Body of pancreas (tissue), 4 donors: ENCODE results near the gene MGMT. TPM values are rescaled to one million over a fixed set of nuclear protein-coding genes. Genes with fewer than 3 reads are reported as not detected.

ENCODE experiments used
- ATAC-seq: fragments of 150-250 bp; one replicate; pipeline ENCODE4 v1.9.1; 2016
- DNase-seq, 4 donors: peaks; one replicate each; pipeline ENCODE4 v3.0.0-alpha.2; 2019
- H3K27ac ChIP-seq, 4 donors: fragments of 200-600 bp; sonication (generic); 1 replicate in 3 of 4; 2 replicates in 1 of 4; pipeline versions ENCODE4 v1.5.1 to v1.6.1; 2016 to 2019; ENCODE audit warnings: mild to moderate bottlenecking in 1 of 4, mixed read lengths in 1 of 4, moderate library complexity in 1 of 4
- H3K27me3 ChIP-seq, 2 donors: fragments of 200-600 bp; sonication (generic); one replicate each; pipeline ENCODE4 v1.6.0; 2016; ENCODE audit warnings: mild to moderate bottlenecking in 1 of 2
- H3K36me3 ChIP-seq, 2 donors: fragments of 200-600 bp; sonication (generic); replicated peaks in 1 of 2; 2 replicates each; pipeline ENCODE4 v1.5.1; 2016; ENCODE audit warnings: low read depth in 2 of 2; ENCODE audit not compliant: insufficient read depth in 1 of 2
- H3K4me1 ChIP-seq: fragments of 200-600 bp; sonication (generic); one replicate; pipeline ENCODE4 v1.6.0; 2016
- H3K4me3 ChIP-seq, 2 donors: fragments of 200-600 bp; sonication (generic); 1 replicate in 1 of 2; 2 replicates in 1 of 2; pipeline ENCODE4 v1.5.1; 2016 to 2019
- H3K9me3 ChIP-seq, 3 donors: fragments of 200-600 bp; sonication (generic); 1 replicate in 2 of 3; 2 replicates in 1 of 3; pipeline ENCODE4 v1.5.1; 2016
- CTCF ChIP-seq, 7 experiments: fragments of 450-650 bp in 4 of 7; fragments of 200-600 bp in 3 of 7; sonication (generic) in 3 of 7; IDR thresholded peaks; one replicate each; pipeline ENCODE4 v1.5.1; 2016 to 2019; ENCODE audit warnings: antibody characterized with exemption in 7 of 7
- POLR2A ChIP-seq, 3 donors: fragments of 450-650 bp; IDR thresholded peaks; one replicate each; pipeline ENCODE4 v1.6.1; 2016; ENCODE audit warnings: antibody characterized with exemption in 3 of 3, mild to moderate bottlenecking in 2 of 3
- WGBS, 2 donors: methylation state at CpG; one replicate each; pipeline ENCODE4 v1.1.5; 2017; 5-methylcytosine and 5-hydroxymethylcytosine counted together
- intact Hi-C: fragments of 100-400 bp; cut with DNase I; formaldehyde crosslinking; loops from one replicate; pipeline ENCODE4 v1.15.1; 2023
- total RNA-seq, 2 donors: library from RNA; depleted of rRNA; stranded (reverse); fragments of >200 nt; gene quantifications; one replicate each; pipeline ENCODE4 v1.1.0, GENCODE V29; 2016

MGMT gene
- total RNA-seq, 2 donors from 2014 or later, result 13.7 to 25.4 TPM

GRCh38 chr10:129607607-129608109 lies 140.6 kb downstream of the MGMT start:
- H3K9me3 ChIP-seq, result no peaks in the 10 kb centered on the region
- no peak overlapping the region for H3K4me3 ChIP-seq
- intact Hi-C loops, result no loop called here
- ATAC-seq (no peak), DNase-seq (no peak)
- H3K27ac ChIP-seq, result no peak overlapping the region
- no peaks in the 10 kb centered on the region for H3K36me3 ChIP-seq
- H3K4me1 ChIP-seq, result peaks cover 9% of the 10 kb centered on the region
- no peaks in the 10 kb centered on the region for H3K27me3 ChIP-seq
- no peak for TF ChIP-seq POLR2A (IDR thresholded peaks at IDR 0.05)
- no peak for TF ChIP-seq CTCF (IDR thresholded peaks at IDR 0.05)
- 92 to 95% methylated on average over 8 of the region's 8 CpGs for WGBS, 2 donors

GRCh38 chr10:129608653-129609052 lies 141.6 kb downstream of the MGMT start:
- H3K4me1 ChIP-seq, result no peaks in the 10 kb centered on the region
- WGBS, 2 donors, result 91% methylated on average over 10 of the region's 10 CpGs
- TF ChIP-seq CTCF (IDR thresholded peaks at IDR 0.05) (no peak), POLR2A (IDR thresholded peaks at IDR 0.05) (no peak)
- DNase-seq, result no peak
- intact Hi-C loops, result no loop called here
- no peaks in the 10 kb centered on the region for H3K9me3 ChIP-seq
- H3K27me3 ChIP-seq, result no peaks in the 10 kb centered on the region
- H3K27ac ChIP-seq, result no peak overlapping the region
- ATAC-seq, result no peak
- H3K36me3 ChIP-seq, result no peaks in the 10 kb centered on the region
- no peak overlapping the region for H3K4me3 ChIP-seq

- no peaks in the 10 kb centered on the region for H3K36me3 ChIP-seq
- ATAC-seq (no peak), DNase-seq (no peak)
- H3K27me3 ChIP-seq, result no peaks in the 10 kb centered on the region
- no peak overlapping the region for H3K4me3 ChIP-seq
- 94 to 95% methylated on average over 9 of the region's 9 CpGs for WGBS, 2 donors
- no peak for TF ChIP-seq CTCF (IDR thresholded peaks at IDR 0.05)
- no peak for TF ChIP-seq POLR2A (IDR thresholded peaks at IDR 0.05)
- H3K4me1 ChIP-seq, result no peaks in the 10 kb centered on the region
- H3K27ac ChIP-seq, result no peak overlapping the region
- intact Hi-C loops, result no loop called here
- H3K9me3 ChIP-seq, result no peaks in the 10 kb centered on the region
Measured at GRCh38 chr10:129609551-129609950, 142.5 kb downstream of the MGMT start.

DNA sequence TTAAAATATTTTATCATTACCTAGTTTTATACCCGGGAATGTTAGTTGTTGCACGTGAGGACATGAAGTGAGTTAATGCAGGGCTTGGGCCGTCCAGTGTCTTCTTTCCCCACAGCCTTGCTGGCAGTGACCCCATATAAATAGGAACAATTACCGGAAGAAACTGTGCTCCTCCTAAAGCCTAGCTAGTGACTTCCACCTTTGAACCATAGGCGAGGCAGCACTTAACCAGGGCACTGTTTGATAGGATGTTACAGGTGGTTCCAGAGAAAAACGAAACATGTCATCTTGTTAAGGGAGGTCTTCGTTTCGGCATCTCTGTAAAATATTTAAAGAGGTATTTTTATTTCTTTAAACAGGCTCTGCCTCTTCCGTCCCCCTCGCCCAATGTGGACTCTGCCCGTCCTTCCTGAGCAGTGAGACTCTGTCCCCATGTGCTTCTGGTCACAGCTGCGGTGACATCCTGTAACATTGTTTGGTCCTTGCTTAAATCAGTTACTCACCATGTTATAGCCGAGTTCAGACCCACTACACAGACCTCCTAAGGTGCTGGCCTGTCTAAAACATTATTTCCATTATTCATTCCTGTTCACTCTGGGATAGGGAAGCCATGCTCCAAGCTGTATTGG lies 145.6 kb downstream of the MGMT start:
- Histone ChIP-seq H3K9me3 (no peaks in the 10 kb centered on the region), H3K36me3 (no peaks in the 10 kb centered on the region), H3K4me1 (no peaks in the 10 kb centered on the region), H3K27me3 (no peaks in the 10 kb centered on the region), H3K4me3 (no peak overlapping the region), H3K27ac (no peak overlapping the region)
- TF ChIP-seq CTCF (IDR thresholded peaks at IDR 0.05) (no peak), POLR2A (IDR thresholded peaks at IDR 0.05) (no peak)
- WGBS, 2 donors, result 88 to 93% methylated on average over 13 of the region's 13 CpGs
- ATAC-seq (no peak), DNase-seq (no peak)
- intact Hi-C loops, result no loop called here

DNA sequence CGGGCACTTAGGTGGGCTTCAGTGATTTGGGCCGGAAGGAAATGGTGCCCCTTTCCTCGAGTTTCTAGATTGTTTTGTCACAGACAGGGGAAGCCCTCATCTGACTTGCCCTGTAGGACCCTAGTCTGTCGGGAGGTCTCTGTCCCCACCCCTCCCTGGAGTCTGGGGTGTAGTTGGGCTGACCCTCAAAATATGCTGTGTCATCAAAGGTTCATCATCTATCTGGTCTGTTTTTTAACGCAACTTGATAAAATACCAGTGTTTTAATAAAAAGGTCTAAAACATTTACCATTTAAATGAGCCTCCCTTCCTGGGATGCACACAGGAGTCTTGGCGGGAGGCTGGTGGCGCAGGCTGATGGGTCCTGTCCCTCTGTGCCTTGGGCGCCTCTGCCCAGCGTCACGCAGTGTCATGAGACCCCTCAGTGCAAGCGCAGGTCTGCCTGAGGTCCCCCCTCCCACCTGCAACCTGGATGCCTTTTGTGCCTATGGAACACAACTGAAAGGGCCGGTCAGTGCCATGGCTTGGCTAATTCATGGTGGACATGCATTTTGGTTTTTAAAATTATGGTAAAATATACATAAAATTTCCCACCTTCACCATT lies 146.4 kb downstream of the MGMT start:
- WGBS, 2 donors, result 90 to 93% methylated on average over 12 of the region's 12 CpGs
- no peaks in the 10 kb centered on the region for H3K9me3 ChIP-seq
- no peak for ATAC-seq
- H3K27ac ChIP-seq, result no peak overlapping the region
- no peaks in the 10 kb centered on the region for H3K27me3 ChIP-seq
- no peak for DNase-seq
- no peak overlapping the region for H3K4me3 ChIP-seq
- intact Hi-C loops, result no loop called here
- H3K36me3 ChIP-seq, result no peaks in the 10 kb centered on the region
- H3K4me1 ChIP-seq, result no peaks in the 10 kb centered on the region
- TF ChIP-seq CTCF (IDR thresholded peaks at IDR 0.05), result no peak
- no peak for TF ChIP-seq POLR2A (IDR thresholded peaks at IDR 0.05)
